ENCODE measurements around the gene PRR19. TPM values are rescaled to one million over a fixed set of nuclear protein-coding genes. Genes with fewer than 3 reads are reported as not detected.

Gene PRR19
- total and polyA plus RNA-seq, 2 donors (not counting 1 experiment from before 2014, with no cell fraction given), result 0.39 to 0.54 TPM

GRCh38 chr19:42290136-42290522 is 11.8 kb upstream of the PRR19 start:
- Mint-ChIP-seq H3K9me3 (ENCODE audit: insufficient read depth) (no peaks in the 10 kb centered on the region), H3K4me1 (peaks cover 20% of the 10 kb centered on the region), H3K27ac (no peak overlapping the region), H3K27me3 (no peaks in the 10 kb centered on the region), H3K4me3 (no peak overlapping the region)
- no peak overlapping the region for H3K9ac ChIP-seq (ENCODE audit: low read length)
- H3K4me2 ChIP-seq (replicated peaks; ENCODE audit: low read depth, low read length, poor library complexity, severe bottlenecking), result no peak overlapping the region
- no peaks in the 10 kb centered on the region for H3K9me3 ChIP-seq (ENCODE audit: control extremely low read depth in 1 of 3, control insufficient read depth in 2 of 3, insufficient read depth in 1 of 3, low read length in 2 of 3)
- TF ChIP-seq EZH2 (IDR thresholded peaks at IDR 0.05; ENCODE audit: borderline replicate concordance, insufficient read depth, low read depth, low read length, poor library complexity, severe bottlenecking), result no peak
- TF ChIP-seq CTCF (IDR thresholded peaks at IDR 0.05), result no peak
- no peak overlapping the region for H3K4me3 ChIP-seq (ENCODE audit: control extremely low read depth in 1 of 5, extremely low read depth in 1 of 5, insufficient read depth in 1 of 5, low read depth in 2 of 5, low read length in 4 of 5)
- H4K20me1 ChIP-seq (ENCODE audit: control insufficient read depth, insufficient read depth, low read length, poor library complexity, severe bottlenecking), result peaks cover 39% of the 10 kb centered on the region
- peaks cover 12 to 18% of the 10 kb centered on the region in 2 donors for H3K4me1 ChIP-seq (ENCODE audit: control insufficient read depth in 2 of 2, insufficient read depth in 2 of 2, low read length in 2 of 2)
- POLR2A ChIA-PET, result no interaction called here
- H3K27me3 ChIP-seq (replicated peaks in 1 of 4; ENCODE audit: control extremely low read depth in 1 of 4, control insufficient read depth in 3 of 4, insufficient read depth in 4 of 4, low read length in 3 of 4), result no peaks in the 10 kb centered on the region
- peaks cover 1 to 78% of the 10 kb centered on the region in 2 experiments for H3K36me3 ChIP-seq (replicated peaks in 1 of 2; ENCODE audit: control extremely low read depth in 1 of 2, control insufficient read depth in 1 of 2, extremely low read depth in 1 of 2, insufficient read depth in 2 of 2, low read length in 1 of 2)
- DNase-seq, result no peak
- intact Hi-C loops (cut with micrococcal nuclease), result no loop called here
- CTCF ChIA-PET, result interaction anchor here (0.8 to 2.9 kb wide), 5 partner anchors 39 to 182 kb away, joined by 3 to 10 read pairs (median 5); partner anchors contain the start of gene POU2F2
- WGBS (ENCODE audit: insufficient coverage), result 95% methylated on average over 13 of the region's 13 CpGs
- peaks cover 11% of the 10 kb centered on the region for H3K79me2 ChIP-seq (ENCODE audit: control insufficient read depth, insufficient read depth, low read length)
- no peak for ATAC-seq (ENCODE audit: low read depth)
- H2AFZ ChIP-seq (ENCODE audit: insufficient read depth, low read depth, low read length, poor library complexity, severe bottlenecking), result no peak overlapping the region
- H3K27ac ChIP-seq (ENCODE audit: low read length in 2 of 2), result no peak overlapping the region

- Histone ChIP-seq H3K36me3 (replicated peaks in 1 of 2; ENCODE audit: control extremely low read depth in 1 of 2, control insufficient read depth in 1 of 2, extremely low read depth in 1 of 2, insufficient read depth in 2 of 2, low read length in 1 of 2) (peaks cover 1 to 78% of the 10 kb centered on the region in 2 experiments), H3K9ac (ENCODE audit: low read length) (no peak overlapping the region), H4K20me1 (ENCODE audit: control insufficient read depth, insufficient read depth, low read length, poor library complexity, severe bottlenecking) (peaks cover 32% of the 10 kb centered on the region), H3K9me3 (ENCODE audit: control extremely low read depth in 1 of 3, control insufficient read depth in 2 of 3, insufficient read depth in 1 of 3, low read length in 2 of 3) (no peaks in the 10 kb centered on the region), H3K4me1 (ENCODE audit: control insufficient read depth in 2 of 2, insufficient read depth in 2 of 2, low read length in 2 of 2) (peaks cover 6 to 14% of the 10 kb centered on the region in 2 donors), H3K4me2 (replicated peaks; ENCODE audit: low read depth, low read length, poor library complexity, severe bottlenecking) (no peak overlapping the region), H3K79me2 (ENCODE audit: control insufficient read depth, insufficient read depth, low read length) (peaks cover 5% of the 10 kb centered on the region), H2AFZ (ENCODE audit: insufficient read depth, low read depth, low read length, poor library complexity, severe bottlenecking) (no peak overlapping the region), H3K4me3 (ENCODE audit: control extremely low read depth in 1 of 5, extremely low read depth in 1 of 5, insufficient read depth in 1 of 5, low read depth in 2 of 5, low read length in 4 of 5) (no peak overlapping the region), H3K27ac (ENCODE audit: low read length in 2 of 2) (no peak overlapping the region), H3K27me3 (replicated peaks in 1 of 4; ENCODE audit: control extremely low read depth in 1 of 4, control insufficient read depth in 3 of 4, insufficient read depth in 4 of 4, low read length in 3 of 4) (no peaks in the 10 kb centered on the region)
- DNase-seq (peak; percentile 78), ATAC-seq (ENCODE audit: low read depth) (peak; percentile 81)
- H3K4me3 Mint-ChIP-seq, result no peak overlapping the region
- WGBS (ENCODE audit: insufficient coverage), result 89% methylated on average over 29 of the region's 31 CpGs
- H3K9me3 Mint-ChIP-seq (ENCODE audit: insufficient read depth), result no peaks in the 10 kb centered on the region
- ChIA-PET POLR2A (no interaction called here), CTCF (interaction anchor here (0.7 to 2.6 kb wide), 4 partner anchors 44 to 182 kb away, joined by 3 to 7 read pairs (median 4); partner anchors contain the start of gene POU2F2)
- H3K27ac Mint-ChIP-seq, result no peak overlapping the region
- intact Hi-C loops (cut with micrococcal nuclease), result no loop called here
- TF ChIP-seq CTCF (IDR thresholded peaks at IDR 0.05) (peak; percentile 80), EZH2 (IDR thresholded peaks at IDR 0.05; ENCODE audit: borderline replicate concordance, insufficient read depth, low read depth, low read length, poor library complexity, severe bottlenecking) (no peak)
- H3K27me3 Mint-ChIP-seq, result no peaks in the 10 kb centered on the region
- peaks cover 13% of the 10 kb centered on the region for H3K4me1 Mint-ChIP-seq
Observed at GRCh38 chr19:42290523-42291434, 11.2 kb upstream of the PRR19 start.

Measured in B cell (primary cell).